Thyroid gland (tissue), 4 donors: ENCODE data around the gene MINDY4.

Experiments
- CTCF ChIP-seq, 6 experiments: fragments of 200-600 bp in 3 of 6; fragments of 450-650 bp in 3 of 6; sonication (generic) in 3 of 6; IDR thresholded peaks; one replicate each; pipeline ENCODE4 v1.5.1; 2016 to 2019; ENCODE audit warnings: antibody characterized with exemption in 6 of 6, mild to moderate bottlenecking in 2 of 6, inconsistent platforms in 1 of 6, moderate library complexity in 1 of 6
- POLR2A ChIP-seq, 2 donors: fragments of 450-650 bp; IDR thresholded peaks; one replicate each; pipeline ENCODE4 v1.6.1; 2017; ENCODE audit warnings: antibody characterized with exemption in 2 of 2, mild to moderate bottlenecking in 2 of 2, moderate library complexity in 1 of 2

GRCh38 chr7:30848121-30848855, 77.1 kb downstream of the MINDY4 start:
- TF ChIP-seq CTCF (IDR thresholded peaks at IDR 0.05) (no peak), POLR2A (IDR thresholded peaks at IDR 0.05) (no peak)
